HG03558 (cell line): ENCODE data around the gene PHGDH.

Source experiments
- ATAC-seq: cut with Tn5 transposase; IDR thresholded peaks from one replicate; pipeline ENCODE4 v1.9.1; 2021; ENCODE audit warnings: moderate number of reproducible peaks; ENCODE audit not compliant: unreplicated experiment; ENCODE audit errors: extremely low read depth

Gene PHGDH

GRCh38 chr1:119729044-119729443 lies 17.3 kb downstream of the PHGDH start:
- no peak for ATAC-seq

GRCh38 chr1:119731060-119731459 lies 19.3 kb downstream of the PHGDH start:
- no peak for ATAC-seq

- ATAC-seq, result no peak
These were observed 20.2 kb downstream of the PHGDH start for GRCh38 chr1:119731741-119732430.

GRCh38 chr1:119732465-119733168 lies 20.9 kb downstream of the PHGDH start:
- ATAC-seq, result no peak

GRCh38 chr1:119733754-119734153 lies 22.0 kb downstream of the PHGDH start:
- no peak for ATAC-seq

GRCh38 chr1:119735217-119735616 lies 23.5 kb downstream of the PHGDH start:
- no peak for ATAC-seq

- ATAC-seq, result no peak
These were observed 24.9 kb downstream of the PHGDH start for GRCh38 chr1:119736649-119737039.

GRCh38 chr1:119737040-119737682 lies 25.4 kb downstream of the PHGDH start:
- no peak for ATAC-seq

GRCh38 chr1:119738100-119738720 lies 26.5 kb downstream of the PHGDH start:
- no peak for ATAC-seq

GRCh38 chr1:119739150-119739549 lies 27.4 kb downstream of the PHGDH start:
- ATAC-seq, result no peak

GRCh38 chr1:119740261-119740660 lies 28.5 kb downstream of the PHGDH start:
- ATAC-seq, result no peak

- ATAC-seq, result no peak
These were observed 29.4 kb downstream of the PHGDH start for GRCh38 chr1:119740896-119741780.

- ATAC-seq, result no peak
These were observed 30.5 kb downstream of the PHGDH start for GRCh38 chr1:119742202-119742601.

- ATAC-seq, result no peak
These were observed 30.9 kb downstream of the PHGDH start for GRCh38 chr1:119742677-119743076.

GRCh38 chr1:119743308-119743707 lies 31.6 kb downstream of the PHGDH start:
- ATAC-seq, result no peak

- ATAC-seq, result no peak
These were observed 32.3 kb downstream of the PHGDH start for GRCh38 chr1:119743776-119744597.

- no peak for ATAC-seq
These were observed 32.8 kb downstream of the PHGDH start for GRCh38 chr1:119744598-119744942.

GRCh38 chr1:119745034-119745433 lies 33.3 kb downstream of the PHGDH start:
- no peak for ATAC-seq

- ATAC-seq, result no peak
These were observed 35.7 kb downstream of the PHGDH start for GRCh38 chr1:119747451-119747850.
